Measurements from ENCODE around the gene LLGL2.

LLGL2 gene

GRCh38 chr17:75482098-75482942 lies 43.2 kb upstream of the LLGL2 start:
- no peak; the same call in 1 of the 2 replicates for TF ChIP-seq Cebpa-rat (IDR thresholded peaks at IDR 0.05)
- no peaks in the 10 kb centered on the region for H3K27me3 ChIP-seq
- no peaks in the 10 kb centered on the region for H3K9me3 ChIP-seq
- H3K4me2 ChIP-seq = peak overlapping the region; percentile 70
- H3K36me3 ChIP-seq = peaks cover 49% of the 10 kb centered on the region
- H4K20me1 ChIP-seq = no peaks in the 10 kb centered on the region
- H3K27ac ChIP-seq = peak overlapping the region; percentile 82
- peaks cover 93% of the 10 kb centered on the region for H3K4me1 ChIP-seq
- no peak overlapping the region for H3K4me3 ChIP-seq
- peak overlapping the region; percentile 60; the same call in 1 of the 2 replicates for H3K9ac ChIP-seq

DNA sequence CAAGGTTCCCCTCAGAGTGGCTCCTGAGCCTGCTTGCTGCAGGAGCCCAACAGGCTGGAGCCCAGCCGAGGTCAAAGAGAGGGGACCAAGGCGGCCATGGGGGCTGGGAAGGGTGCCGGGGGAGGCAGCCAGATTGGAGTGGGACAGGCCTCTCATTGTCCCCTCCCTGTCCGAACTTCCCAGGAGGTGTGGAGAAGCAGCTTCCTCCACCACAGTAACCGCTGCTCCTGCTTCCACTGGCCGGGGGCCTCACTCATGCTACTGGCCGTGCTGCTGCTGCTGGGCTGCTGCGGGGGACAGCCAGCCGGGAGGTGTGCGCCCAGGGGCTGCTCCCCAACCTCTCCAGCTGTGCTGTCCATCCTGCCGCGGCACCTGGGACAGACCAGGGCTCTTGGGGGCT lies 39.8 kb upstream of the LLGL2 start:
- Histone ChIP-seq H3K27ac (peak overlapping the region; percentile 96), H3K4me2 (peak overlapping the region; percentile 96), H3K9me3 (no peaks in the 10 kb centered on the region), H4K20me1 (no peaks in the 10 kb centered on the region), H3K4me1 (peaks cover 95% of the 10 kb centered on the region), H3K36me3 (peaks cover 20% of the 10 kb centered on the region), H3K4me3 (no peak overlapping the region), H3K27me3 (no peaks in the 10 kb centered on the region), H3K9ac (peak overlapping the region; percentile 80)
- no peak for TF ChIP-seq Cebpa-rat (IDR thresholded peaks at IDR 0.05)

DNA sequence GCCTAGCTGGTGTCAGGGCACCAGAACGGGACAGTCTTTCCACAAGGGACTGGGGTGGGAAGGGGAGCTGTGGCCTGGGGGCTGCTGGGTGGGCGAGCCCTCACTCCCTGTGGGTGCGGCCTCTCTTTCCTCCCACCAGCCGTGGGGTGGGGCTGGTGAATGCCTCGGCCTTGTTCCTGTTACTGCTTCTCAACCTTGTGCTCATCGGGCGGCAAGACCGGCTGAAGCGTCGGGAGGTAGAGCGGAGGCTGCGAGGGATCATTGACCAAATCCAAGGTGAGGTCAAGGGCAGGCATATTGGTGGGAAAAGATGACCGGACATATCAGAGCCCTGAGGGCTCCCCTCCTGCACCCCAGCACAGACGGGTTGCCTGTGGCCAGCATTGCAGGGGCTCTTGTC lies 39.3 kb upstream of the LLGL2 start:
- no peak for TF ChIP-seq Cebpa-rat (IDR thresholded peaks at IDR 0.05)
- Histone ChIP-seq H3K4me3 (peak overlapping the region; percentile 58), H3K36me3 (peaks cover 16% of the 10 kb centered on the region), H3K27me3 (no peaks in the 10 kb centered on the region), H3K9ac (peak overlapping the region; percentile 80), H4K20me1 (no peaks in the 10 kb centered on the region), H3K9me3 (no peaks in the 10 kb centered on the region), H3K27ac (peak overlapping the region; percentile 96), H3K4me2 (peak overlapping the region; percentile 96), H3K4me1 (peaks cover 95% of the 10 kb centered on the region)

GRCh38 chr17:75486951-75487350 lies 38.5 kb upstream of the LLGL2 start:
- peaks cover 23% of the 10 kb centered on the region for H3K36me3 ChIP-seq
- peak overlapping the region; percentile 96 for H3K4me2 ChIP-seq
- H3K9me3 ChIP-seq = no peaks in the 10 kb centered on the region
- peaks cover 95% of the 10 kb centered on the region for H3K4me1 ChIP-seq
- peak overlapping the region; percentile 96 for H3K27ac ChIP-seq
- peak overlapping the region; percentile 58 for H3K4me3 ChIP-seq
- no peak for TF ChIP-seq Cebpa-rat (IDR thresholded peaks at IDR 0.05)
- no peaks in the 10 kb centered on the region for H3K27me3 ChIP-seq
- H4K20me1 ChIP-seq = no peaks in the 10 kb centered on the region
- H3K9ac ChIP-seq = peak overlapping the region; percentile 80

GRCh38 chr17:75487351-75488070 lies 38.0 kb upstream of the LLGL2 start:
- Histone ChIP-seq H4K20me1 (no peaks in the 10 kb centered on the region), H3K4me1 (peaks cover 95% of the 10 kb centered on the region), H3K4me3 (peak overlapping the region; percentile 58), H3K9me3 (no peaks in the 10 kb centered on the region), H3K27me3 (no peaks in the 10 kb centered on the region), H3K9ac (peak overlapping the region; percentile 80), H3K36me3 (peaks cover 26% of the 10 kb centered on the region), H3K4me2 (peak overlapping the region; percentile 96), H3K27ac (peak overlapping the region; percentile 96)
- TF ChIP-seq Cebpa-rat (IDR thresholded peaks at IDR 0.05) = no peak

GRCh38 chr17:75488693-75489510 lies 36.6 kb upstream of the LLGL2 start:
- peaks cover 28% of the 10 kb centered on the region for H3K36me3 ChIP-seq
- H3K9ac ChIP-seq = peak overlapping the region; percentile 80
- H4K20me1 ChIP-seq = no peaks in the 10 kb centered on the region
- peak overlapping the region; percentile 96 for H3K27ac ChIP-seq
- peak overlapping the region; percentile 58 for H3K4me3 ChIP-seq
- H3K27me3 ChIP-seq = no peaks in the 10 kb centered on the region
- TF ChIP-seq Cebpa-rat (IDR thresholded peaks at IDR 0.05) = no peak
- H3K4me2 ChIP-seq = peak overlapping the region; percentile 96
- peaks cover 96% of the 10 kb centered on the region for H3K4me1 ChIP-seq
- H3K9me3 ChIP-seq = no peaks in the 10 kb centered on the region

- no peaks in the 10 kb centered on the region for H4K20me1 ChIP-seq
- no peak for TF ChIP-seq Cebpa-rat (IDR thresholded peaks at IDR 0.05)
- peaks cover 34% of the 10 kb centered on the region for H3K36me3 ChIP-seq
- H3K9me3 ChIP-seq = no peaks in the 10 kb centered on the region
- H3K4me3 ChIP-seq = peak overlapping the region; percentile 58
- H3K27ac ChIP-seq = peak overlapping the region; percentile 96
- H3K9ac ChIP-seq = peak overlapping the region; percentile 80
- peaks cover 98% of the 10 kb centered on the region for H3K4me1 ChIP-seq
- H3K4me2 ChIP-seq = peak overlapping the region; percentile 96
- H3K27me3 ChIP-seq = no peaks in the 10 kb centered on the region
These were observed 36.0 kb upstream of the LLGL2 start for GRCh38 chr17:75489511-75489955.

- TF ChIP-seq Cebpa-rat (IDR thresholded peaks at IDR 0.05) = no peak
- peaks cover 41% of the 10 kb centered on the region for H3K36me3 ChIP-seq
- H3K4me3 ChIP-seq = peak overlapping the region; percentile 54
- H3K27me3 ChIP-seq = no peaks in the 10 kb centered on the region
- peak overlapping the region; percentile 80 for H3K9ac ChIP-seq
- peak overlapping the region; percentile 96 for H3K4me2 ChIP-seq
- peak overlapping the region; percentile 96 for H3K27ac ChIP-seq
- H3K4me1 ChIP-seq = peaks cover 94% of the 10 kb centered on the region
- H4K20me1 ChIP-seq = no peaks in the 10 kb centered on the region
- H3K9me3 ChIP-seq = no peaks in the 10 kb centered on the region
These were observed 35.2 kb upstream of the LLGL2 start for GRCh38 chr17:75490173-75490743.

Data from BLaER1 (cell line).